NT2/D1 (cell line): ENCODE measurements around the gene FAH.

ENCODE experiments used
- YY1 ChIP-seq: IDR thresholded peaks from 2 replicates; pipeline ENCODE4 v1.6.1; 2011; ENCODE audit not compliant: insufficient read length, insufficient read depth
- ZNF274 ChIP-seq: IDR thresholded peaks from 2 replicates; pipeline ENCODE4 v1.6.1; 2011; ENCODE audit warnings: mild to moderate bottlenecking, low read depth, low read length

DNA sequence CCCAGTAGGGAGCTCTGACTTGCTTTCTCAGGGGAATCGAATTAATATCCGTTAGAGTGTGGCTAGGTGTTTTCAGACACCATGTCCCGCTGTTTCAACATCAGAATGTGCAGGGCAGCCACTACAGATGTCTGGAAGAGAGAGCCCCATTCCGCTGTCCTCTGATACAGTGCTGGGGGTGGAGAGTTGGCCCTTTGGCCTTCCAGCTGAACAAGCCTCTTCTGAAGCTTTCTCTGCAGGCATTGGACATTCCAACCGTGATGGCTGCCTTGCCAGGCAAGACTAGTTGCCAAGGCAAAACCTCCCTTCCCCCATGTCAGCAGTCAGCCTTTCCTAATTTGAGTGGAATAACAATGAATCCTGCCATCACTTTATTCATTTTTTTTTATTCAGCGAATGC, 1.5 kb downstream of the FAH start:
- TF ChIP-seq ZNF274 (no peak), YY1 (no peak)
